Measurements from ENCODE around the gene SLC25A33. TPM values are rescaled to one million over a fixed set of nuclear protein-coding genes. Genes with fewer than 3 reads are reported as not detected.

The SLC25A33 gene
- total and polyA plus RNA-seq, 2 of the 8 experiments (the other 6 are each of a cell fraction or from before 2014, with no cell fraction given), result 7.8 to 12.8 TPM

DNA sequence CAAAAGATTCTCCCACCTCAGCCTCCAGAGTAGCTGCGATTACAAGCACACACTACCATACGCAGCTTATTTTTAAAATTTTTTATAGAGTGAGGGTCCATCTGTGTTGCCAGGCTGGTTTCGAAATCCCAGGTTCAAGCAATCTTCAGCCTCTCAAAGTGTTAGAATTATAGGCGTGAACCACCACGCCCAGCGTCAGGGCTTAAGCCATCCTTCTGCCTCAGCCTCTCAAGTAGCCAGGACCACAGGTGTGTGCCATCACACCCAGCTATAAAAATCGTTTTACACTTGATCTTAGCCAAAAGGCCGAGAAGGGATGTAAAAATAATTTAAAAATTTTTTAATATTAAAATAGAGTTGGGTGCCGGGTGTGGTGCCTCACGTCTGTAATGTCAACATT is 4.3 kb upstream of the SLC25A33 start (continued):
- TF ChIP-seq, protein P1, sequence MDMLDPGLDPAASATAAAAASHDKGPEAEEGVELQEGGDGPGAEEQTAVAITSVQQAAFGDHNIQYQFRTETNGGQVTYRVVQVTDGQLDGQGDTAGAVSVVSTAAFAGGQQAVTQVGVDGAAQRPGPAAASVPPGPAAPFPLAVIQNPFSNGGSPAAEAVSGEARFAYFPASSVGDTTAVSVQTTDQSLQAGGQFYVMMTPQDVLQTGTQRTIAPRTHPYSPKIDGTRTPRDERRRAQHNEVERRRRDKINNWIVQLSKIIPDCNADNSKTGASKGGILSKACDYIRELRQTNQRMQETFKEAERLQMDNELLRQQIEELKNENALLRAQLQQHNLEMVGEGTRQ (IDR thresholded peaks at IDR 0.05; ENCODE audit: low read length), result no peak
- no peak for TF ChIP-seq SIN3A (conservative IDR thresholded peaks at IDR 0.05 in 1 of 2, IDR thresholded peaks at IDR 0.05 in 1 of 2; ENCODE audit: low read depth in 1 of 2, low read length in 2 of 2)
- TF ChIP-seq CHD1 (IDR thresholded peaks at IDR 0.05; ENCODE audit: low read depth, low read length), result no peak

Measured in H1 (cell line).